HL-60 (cell line): Measurements from ENCODE around the gene MEIS1.
"Not testable (repeated sequence)": the region's sequence is repeated elsewhere in the genome, so short reads cannot be mapped to it uniquely, and the experiment has no call there.

Source experiments
- DNase-seq, 2 experiments: peaks; one replicate each; pipeline ENCODE4 v3.0.0-alpha.2; 2010 to 2020; ENCODE audit warnings: low read depth in 1 of 2, low spot score in 1 of 2
- H3K27ac ChIP-seq: fragments of 250-450 bp; sonication (Bioruptor Pico); replicated peaks from 2 replicates; pipeline ENCODE4 v1.5.1; 2020; ENCODE audit warnings: mild to moderate bottlenecking, moderate library complexity
- H3K27me3 ChIP-seq: fragments of 250-450 bp; sonication (Bioruptor Pico); 2 replicates; pipeline ENCODE4 v1.5.1; 2021; ENCODE audit warnings: mild to moderate bottlenecking, moderate library complexity; ENCODE audit not compliant: insufficient read depth, poor library complexity, severe bottlenecking
- H3K4me3 ChIP-seq: replicated peaks from 2 replicates; pipeline ENCODE4 v1.5.1; 2011; ENCODE audit warnings: mild to moderate bottlenecking, control low read depth, low read length; ENCODE audit not compliant: insufficient read depth
- CTCF ChIP-seq: IDR thresholded peaks from one replicate; pipeline ENCODE4 v1.5.1; 2011; ENCODE audit warnings: low read length, control low read depth, inconsistent platforms; ENCODE audit not compliant: insufficient read depth
- GABPA ChIP-seq: IDR thresholded peaks from 2 replicates; pipeline ENCODE4 v1.6.1; 2012; ENCODE audit warnings: low read depth
- POLR2AphosphoS5 ChIP-seq: IDR thresholded peaks from 2 replicates; pipeline ENCODE4 v1.6.1; 2012; ENCODE audit warnings: low read depth
- REST ChIP-seq: IDR thresholded peaks from 2 replicates; pipeline ENCODE4 v1.6.1; 2012; ENCODE audit warnings: low read depth; ENCODE audit not compliant: insufficient replicate concordance
- SPI1 ChIP-seq: IDR thresholded peaks from 2 replicates; pipeline ENCODE4 v1.6.1; 2012; ENCODE audit warnings: low read depth, mild to moderate bottlenecking, borderline replicate concordance

The MEIS1 gene

GRCh38 chr2:66478299-66478698 is 43.4 kb downstream of the MEIS1 start:
- Histone ChIP-seq H3K27ac (no peak overlapping the region), H3K27me3 (no peaks in the 10 kb centered on the region), H3K4me3 (no peak overlapping the region)
- DNase-seq: no peak
- no peak for TF ChIP-seq REST
- TF ChIP-seq CTCF: no peak
- no peak for TF ChIP-seq GABPA
- no peak for TF ChIP-seq POLR2AphosphoS5
- TF ChIP-seq SPI1: no peak

- no peak for TF ChIP-seq POLR2AphosphoS5
- no peak for TF ChIP-seq CTCF
- H3K27me3 ChIP-seq: no peaks in the 10 kb centered on the region
- no peak for DNase-seq
- H3K4me3 ChIP-seq: no peak overlapping the region
- H3K27ac ChIP-seq: no peak overlapping the region
Measured at GRCh38 chr2:66478731-66479316, 43.9 kb downstream of the MEIS1 start.

GRCh38 chr2:66481100-66481549 is 46.2 kb downstream of the MEIS1 start:
- DNase-seq: peak in 1 of 2 experiments; percentile 14
- no peak overlapping the region for H3K27ac ChIP-seq
- H3K4me3 ChIP-seq: no peak overlapping the region
- H3K27me3 ChIP-seq: no peaks in the 10 kb centered on the region
- peak; percentile 57; the same call in 1 of the 2 replicates for TF ChIP-seq SPI1
- no peak for TF ChIP-seq CTCF

GRCh38 chr2:66485252-66485651 is 50.3 kb downstream of the MEIS1 start:
- DNase-seq, H3K27ac ChIP-seq, H3K27me3 ChIP-seq, H3K4me3 ChIP-seq: not testable (repeated sequence)

GRCh38 chr2:66488946-66489345 is 54.0 kb downstream of the MEIS1 start:
- no peak for TF ChIP-seq GABPA
- no peak for TF ChIP-seq REST
- no peak for TF ChIP-seq CTCF
- no peak for TF ChIP-seq POLR2AphosphoS5
- no peak for TF ChIP-seq SPI1
- no peak overlapping the region for H3K27ac ChIP-seq
- no peak for DNase-seq

More at GRCh38 chr2:66488946-66489345, 54.0 kb downstream of the MEIS1 start:
- Histone ChIP-seq H3K4me3 (no peak overlapping the region), H3K27me3 (no peaks in the 10 kb centered on the region)
